Measurements from ENCODE around the gene GARNL3.

GARNL3 gene

DNA sequence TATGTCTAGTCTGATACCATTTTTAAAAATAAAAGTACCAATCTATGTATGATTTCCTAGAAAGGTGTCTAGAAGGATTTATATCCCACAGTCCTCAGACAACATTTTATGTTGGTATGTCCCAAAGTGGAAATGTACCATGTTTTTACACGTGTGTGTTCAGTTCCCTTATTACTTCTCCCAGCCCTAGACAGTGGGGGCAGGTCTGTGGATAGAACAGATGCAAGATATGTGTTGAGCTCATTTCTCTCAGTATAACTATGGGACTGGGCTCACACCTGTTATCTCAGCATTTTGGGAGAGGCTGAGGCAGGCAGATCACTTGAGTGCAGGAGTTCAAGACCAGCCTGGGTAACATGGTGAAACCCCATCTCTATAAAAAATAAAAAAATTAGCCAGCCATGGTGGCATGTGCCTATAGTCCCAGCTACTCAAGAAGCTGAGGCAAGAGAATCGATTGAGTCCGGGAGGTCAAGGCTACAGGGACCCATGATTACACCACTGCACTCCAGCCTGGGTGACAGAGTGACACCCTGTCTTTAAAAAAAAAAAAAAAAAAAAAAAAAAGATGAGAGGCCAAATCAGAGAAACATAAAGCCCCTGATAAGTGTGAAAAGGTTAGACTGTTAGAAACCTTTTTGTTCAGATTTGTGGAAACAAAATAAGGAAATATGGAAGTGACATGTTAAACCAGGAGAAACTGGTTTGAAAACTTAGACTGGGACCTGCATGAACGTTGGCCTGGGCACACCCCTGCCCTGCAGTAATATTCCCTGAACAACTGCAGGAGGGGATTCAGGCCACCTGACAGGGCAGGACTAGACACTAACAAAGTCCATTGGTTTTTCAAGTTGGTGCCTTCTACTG lies 125.0 kb downstream of the GARNL3 start:
- Histone ChIP-seq H3K36me3 (ENCODE audit: insufficient read depth, low read length) (no peaks in the 10 kb centered on the region), H3K4me1 (ENCODE audit: insufficient read depth, low read length, poor library complexity, severe bottlenecking) (peaks cover 13% of the 10 kb centered on the region), H4K20me1 (ENCODE audit: insufficient read depth, low read length, poor library complexity, severe bottlenecking) (peaks cover 7% of the 10 kb centered on the region), H3F3A (ENCODE audit: low read depth) (0 out of 2 replicates have a peak, but pooled peaks cover 5% of the 10 kb centered on the region), H3K79me2 (ENCODE audit: insufficient read depth, low read length) (no peaks in the 10 kb centered on the region), H3K27me3 (ENCODE audit: insufficient read depth, low read length, poor library complexity, severe bottlenecking) (peaks cover 85% of the 10 kb centered on the region), H3K9me2 (replicated peaks; ENCODE audit: low read depth, low read length) (no peaks in the 10 kb centered on the region), H3K4me2 (ENCODE audit: low read depth, low read length, poor library complexity, severe bottlenecking) (no peak overlapping the region), H3K9me3 (ENCODE audit: insufficient read depth, low read depth, low read length) (no peaks in the 10 kb centered on the region), H2AFZ (ENCODE audit: low read length) (no peak overlapping the region), H3K4me3 (ENCODE audit: low read length, poor library complexity, severe bottlenecking) (no peak overlapping the region), H3K9ac (ENCODE audit: low read depth, low read length, poor library complexity, severe bottlenecking) (no peak overlapping the region)
- TF ChIP-seq EZH2phosphoT487 (IDR thresholded peaks at IDR 0.05; ENCODE audit: borderline replicate concordance): no peak
- TF ChIP-seq, protein P1, sequence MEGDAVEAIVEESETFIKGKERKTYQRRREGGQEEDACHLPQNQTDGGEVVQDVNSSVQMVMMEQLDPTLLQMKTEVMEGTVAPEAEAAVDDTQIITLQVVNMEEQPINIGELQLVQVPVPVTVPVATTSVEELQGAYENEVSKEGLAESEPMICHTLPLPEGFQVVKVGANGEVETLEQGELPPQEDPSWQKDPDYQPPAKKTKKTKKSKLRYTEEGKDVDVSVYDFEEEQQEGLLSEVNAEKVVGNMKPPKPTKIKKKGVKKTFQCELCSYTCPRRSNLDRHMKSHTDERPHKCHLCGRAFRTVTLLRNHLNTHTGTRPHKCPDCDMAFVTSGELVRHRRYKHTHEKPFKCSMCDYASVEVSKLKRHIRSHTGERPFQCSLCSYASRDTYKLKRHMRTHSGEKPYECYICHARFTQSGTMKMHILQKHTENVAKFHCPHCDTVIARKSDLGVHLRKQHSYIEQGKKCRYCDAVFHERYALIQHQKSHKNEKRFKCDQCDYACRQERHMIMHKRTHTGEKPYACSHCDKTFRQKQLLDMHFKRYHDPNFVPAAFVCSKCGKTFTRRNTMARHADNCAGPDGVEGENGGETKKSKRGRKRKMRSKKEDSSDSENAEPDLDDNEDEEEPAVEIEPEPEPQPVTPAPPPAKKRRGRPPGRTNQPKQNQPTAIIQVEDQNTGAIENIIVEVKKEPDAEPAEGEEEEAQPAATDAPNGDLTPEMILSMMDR (conservative IDR thresholded peaks at IDR 0.05; ENCODE audit: low read length): no peak

DNA sequence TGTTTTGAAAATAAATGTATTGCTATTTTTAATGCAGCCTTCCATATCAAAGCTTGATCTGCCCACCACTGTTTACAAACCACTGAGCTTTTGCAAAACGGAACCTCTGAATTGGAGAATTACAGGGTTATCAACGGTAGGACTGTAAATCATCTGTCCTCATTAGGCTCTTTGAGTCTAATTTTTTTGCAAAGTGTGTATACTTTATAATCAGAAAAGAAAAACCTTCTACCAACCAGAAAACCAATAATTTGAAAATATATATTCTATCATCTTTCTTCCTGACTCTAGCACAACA lies 125.6 kb downstream of the GARNL3 start:
- TF ChIP-seq EZH2phosphoT487 (IDR thresholded peaks at IDR 0.05; ENCODE audit: borderline replicate concordance): no peak
- TF ChIP-seq, protein P1 (conservative IDR thresholded peaks at IDR 0.05; ENCODE audit: low read length): no peak
- Histone ChIP-seq H3K4me3 (ENCODE audit: low read length, poor library complexity, severe bottlenecking) (no peak overlapping the region), H3K36me3 (ENCODE audit: insufficient read depth, low read length) (no peaks in the 10 kb centered on the region), H3K4me2 (ENCODE audit: low read depth, low read length, poor library complexity, severe bottlenecking) (no peak overlapping the region), H3K9ac (ENCODE audit: low read depth, low read length, poor library complexity, severe bottlenecking) (no peak overlapping the region), H3K27me3 (ENCODE audit: insufficient read depth, low read length, poor library complexity, severe bottlenecking) (peaks cover 85% of the 10 kb centered on the region), H3K9me3 (ENCODE audit: insufficient read depth, low read depth, low read length) (no peaks in the 10 kb centered on the region), H3K9me2 (replicated peaks; ENCODE audit: low read depth, low read length) (no peaks in the 10 kb centered on the region), H3K79me2 (ENCODE audit: insufficient read depth, low read length) (no peaks in the 10 kb centered on the region), H3K4me1 (ENCODE audit: insufficient read depth, low read length, poor library complexity, severe bottlenecking) (peaks cover 13% of the 10 kb centered on the region), H3F3A (ENCODE audit: low read depth) (0 out of 2 replicates have a peak, but pooled peaks cover 5% of the 10 kb centered on the region), H4K20me1 (ENCODE audit: insufficient read depth, low read length, poor library complexity, severe bottlenecking) (peaks cover 7% of the 10 kb centered on the region), H2AFZ (ENCODE audit: low read length) (no peak overlapping the region)

DNA sequence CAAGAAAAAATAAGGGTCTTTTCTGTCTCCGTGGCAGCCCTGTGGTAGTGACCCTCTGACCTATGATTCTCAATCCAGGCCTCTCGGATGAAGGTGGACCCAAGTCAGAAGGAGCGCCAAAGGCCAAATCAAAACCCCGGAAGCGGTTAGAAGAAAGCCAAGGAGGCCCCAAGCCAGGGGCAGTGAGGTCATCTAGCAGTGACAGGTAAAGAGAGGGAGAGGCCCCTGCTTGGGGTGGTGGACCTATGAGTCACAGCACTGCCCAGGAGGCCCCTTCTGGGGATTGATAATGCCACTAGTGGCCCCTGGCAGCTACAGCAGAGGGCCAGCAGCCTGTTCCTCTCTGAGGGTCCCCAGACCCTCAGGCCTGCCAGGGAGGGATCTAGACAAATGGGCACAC lies 126.0 kb downstream of the GARNL3 start:
- peaks cover 13% of the 10 kb centered on the region for H3K4me1 ChIP-seq (ENCODE audit: insufficient read depth, low read length, poor library complexity, severe bottlenecking)
- H3K79me2 ChIP-seq (ENCODE audit: insufficient read depth, low read length): no peaks in the 10 kb centered on the region
- H3F3A ChIP-seq (ENCODE audit: low read depth): 0 out of 2 replicates have a peak, but pooled peaks cover 5% of the 10 kb centered on the region
- H3K27me3 ChIP-seq (ENCODE audit: insufficient read depth, low read length, poor library complexity, severe bottlenecking): peaks cover 85% of the 10 kb centered on the region
- H3K4me2 ChIP-seq (ENCODE audit: low read depth, low read length, poor library complexity, severe bottlenecking): no peak overlapping the region
- peaks cover 7% of the 10 kb centered on the region for H4K20me1 ChIP-seq (ENCODE audit: insufficient read depth, low read length, poor library complexity, severe bottlenecking)
- H2AFZ ChIP-seq (ENCODE audit: low read length): no peak overlapping the region
- H3K9me2 ChIP-seq (replicated peaks; ENCODE audit: low read depth, low read length): no peaks in the 10 kb centered on the region
- H3K36me3 ChIP-seq (ENCODE audit: insufficient read depth, low read length): no peaks in the 10 kb centered on the region
- no peak overlapping the region for H3K4me3 ChIP-seq (ENCODE audit: low read length, poor library complexity, severe bottlenecking)
- no peaks in the 10 kb centered on the region for H3K9me3 ChIP-seq (ENCODE audit: insufficient read depth, low read depth, low read length)
- no peak overlapping the region for H3K9ac ChIP-seq (ENCODE audit: low read depth, low read length, poor library complexity, severe bottlenecking)
- TF ChIP-seq, protein P1 (conservative IDR thresholded peaks at IDR 0.05; ENCODE audit: low read length): no peak
- no peak for TF ChIP-seq EZH2phosphoT487 (IDR thresholded peaks at IDR 0.05; ENCODE audit: borderline replicate concordance)

Measured in Loucy (cell line).